ENCODE results near the gene SIGMAR1. TPM values are rescaled to one million over a fixed set of nuclear protein-coding genes. Genes with fewer than 3 reads are reported as not detected.

SIGMAR1 gene
- total and polyA plus RNA-seq, 2 of the 8 experiments (the other 6 are each of a cell fraction or from before 2014, with no cell fraction given): 84.2 to 134 TPM

DNA sequence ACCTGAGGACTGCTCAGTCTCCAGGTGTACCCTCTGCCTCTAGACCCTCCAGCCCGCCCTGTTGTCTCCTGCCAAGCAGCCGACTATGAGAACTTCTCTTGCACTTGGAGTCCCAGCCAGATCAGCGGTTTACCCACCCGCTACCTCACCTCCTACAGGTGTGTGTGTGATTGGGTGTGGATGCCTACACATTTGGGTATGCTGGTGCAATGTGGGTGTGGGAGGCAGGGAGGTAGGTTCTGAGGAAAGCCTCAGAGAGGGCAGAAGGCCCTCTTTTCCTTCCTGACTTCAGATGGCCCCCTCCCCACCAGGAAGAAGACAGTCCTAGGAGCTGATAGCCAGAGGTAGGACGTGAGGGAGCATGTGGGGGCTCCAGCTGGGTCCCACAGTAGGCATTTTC is 19.4 kb upstream of the SIGMAR1 start:
- H3K56ac ChIP-seq (replicated peaks; ENCODE audit: insufficient read length, low read depth, low read length): no peak overlapping the region
- 87% methylated on average over 5 of the region's 5 CpGs; no CpG with 5 or more reads in 1 of the 2 experiments for WGBS, 2 experiments (ENCODE audit: extremely low coverage in 1 of 2, insufficient coverage in 1 of 2, insufficient read length in 1 of 2, insufficient replicate concordance in 2 of 2, low coverage in 1 of 2, low lambda C conversion rate in 2 of 2, missing lambda C conversion rate in 1 of 2)
- no peaks in the 10 kb centered on the region for H3K79me2 ChIP-seq (ENCODE audit: control insufficient read depth in 1 of 2, insufficient read depth in 2 of 2, low read length in 2 of 2)
- ChIA-PET CTCF (ENCODE audit: partially characterized antibody) (interaction anchor here (1.0 to 15.2 kb wide), 4 partner anchors 8 to 278 kb away, joined by 3 to 277 read pairs (median 10); partner anchors contain the start of genes GALT and SIGMAR1), POLR2A (ENCODE audit: partially characterized antibody) (interaction anchor here (2.7 to 12.8 kb wide), 2 partner anchors 10 to 23 kb away, joined by 12 to 127 read pairs; partner anchors contain the start of genes ARID3C, GALT and SIGMAR1)
- H4K8ac ChIP-seq (ENCODE audit: extremely low read depth, insufficient read depth, low read length): no peak overlapping the region
- H3K18ac ChIP-seq (ENCODE audit: extremely low read depth, low read length): no peak overlapping the region
- no peak overlapping the region for H2BK20ac ChIP-seq (ENCODE audit: low read length)
- DNase-seq (ENCODE audit: low read depth in 1 of 2, low spot score in 2 of 2) (no peak), FAIRE-seq (no peak)
- H3K27me3 ChIP-seq (replicated peaks in 1 of 4; ENCODE audit: control insufficient read depth in 3 of 4, extremely low read depth in 1 of 4, insufficient read depth in 3 of 4, low read length in 3 of 4): no peaks in the 10 kb centered on the region; a peak in 1 of 7 replicates
- no peak overlapping the region for H2AFZ ChIP-seq (ENCODE audit: low read length)
- H4K91ac ChIP-seq (replicated peaks; ENCODE audit: insufficient read length, low read length): no peak overlapping the region
- H2AK5ac ChIP-seq (ENCODE audit: low read depth, low read length): no peak overlapping the region
- H3K4me3 ChIP-seq (ENCODE audit: extremely low read depth in 1 of 4, insufficient read depth in 2 of 4, low read depth in 3 of 4, low read length in 4 of 4): no peak overlapping the region
- no peak overlapping the region for H3K27ac ChIP-seq (ENCODE audit: low read depth, low read length)
- peaks cover 0 to 4% of the 10 kb centered on the region in 2 experiments for H4K20me1 ChIP-seq (replicated peaks in 1 of 2; ENCODE audit: control insufficient read depth in 1 of 2, insufficient read depth in 2 of 2, low read length in 2 of 2)
- H2BK120ac ChIP-seq (replicated peaks; ENCODE audit: low read depth, low read length): no peak overlapping the region
- H3K14ac ChIP-seq (ENCODE audit: insufficient read length): no peak overlapping the region
- H3K4me1 ChIP-seq (replicated peaks in 1 of 4; ENCODE audit: control insufficient read depth in 3 of 4, insufficient read depth in 4 of 4, low read length in 3 of 4): peaks cover 5 to 17% (median 10%) of the 10 kb centered on the region in 4 experiments; a peak in 6 of 7 replicates
- H4K5ac ChIP-seq (ENCODE audit: insufficient read length, low read depth, low read length): no peak overlapping the region
- H3K23ac ChIP-seq (ENCODE audit: insufficient read length): no peak overlapping the region
- no peak overlapping the region for H3K4ac ChIP-seq (replicated peaks; ENCODE audit: insufficient read length, low read depth, low read length)
- no peak overlapping the region for H2BK15ac ChIP-seq (ENCODE audit: low read length)
- no peak overlapping the region for H3K4me2 ChIP-seq (ENCODE audit: insufficient read depth in 1 of 2, low read depth in 2 of 2, low read length in 2 of 2)
- no peaks in the 10 kb centered on the region for H3K36me3 ChIP-seq (ENCODE audit: control insufficient read depth in 2 of 4, insufficient read depth in 4 of 4, low read length in 3 of 4)
- H3K9ac ChIP-seq (replicated peaks in 1 of 4; ENCODE audit: extremely low read depth in 1 of 4, low read depth in 3 of 4, low read length in 3 of 4): no peak overlapping the region
- H3K9me3 ChIP-seq (ENCODE audit: insufficient read depth in 2 of 2, low read depth in 1 of 2, low read length in 1 of 2): no peaks in the 10 kb centered on the region
- no peak overlapping the region for H2BK5ac ChIP-seq (ENCODE audit: low read depth, low read length)
- H3K79me1 ChIP-seq (ENCODE audit: low read depth, low read length): no peaks in the 10 kb centered on the region
- no peak overlapping the region for H2BK12ac ChIP-seq (ENCODE audit: low read depth, low read length)
- peaks cover 4% of the 10 kb centered on the region for H3K23me2 ChIP-seq (ENCODE audit: low read depth, low read length)
- TF ChIP-seq KDM4A (IDR thresholded peaks at IDR 0.05; ENCODE audit: low read depth, low read length, severe bottlenecking) (no peak), RAD21 (IDR thresholded peaks at IDR 0.05 in 1 of 2, conservative IDR thresholded peaks at IDR 0.05 in 1 of 2; ENCODE audit: low read depth in 2 of 2, low read length in 2 of 2) (no peak), CTBP2 (IDR thresholded peaks at IDR 0.05; ENCODE audit: borderline replicate concordance, insufficient read depth, insufficient read length, low read length) (no peak), GABPA (IDR thresholded peaks at IDR 0.05; ENCODE audit: borderline replicate concordance, insufficient read depth, low read length) (no peak), FOSL1 (IDR thresholded peaks at IDR 0.05; ENCODE audit: insufficient read depth, low read depth, low read length) (no peak), RNF2 (IDR thresholded peaks at IDR 0.05; ENCODE audit: borderline replicate concordance, low read depth, low read length, missing control alignments, poor library complexity, severe bottlenecking) (no peak), POU5F1 (IDR thresholded peaks at IDR 0.05; ENCODE audit: low read depth, low read length) (no peak), TAF1 (IDR thresholded peaks at IDR 0.05; ENCODE audit: low read depth, low read length) (no peak), CHD1 (IDR thresholded peaks at IDR 0.05; ENCODE audit: low read depth, low read length) (no peak), BCL11A (IDR thresholded peaks at IDR 0.05; ENCODE audit: low read depth in 2 of 2, low read length in 2 of 2) (no peak), ZNF274 (IDR thresholded peaks at IDR 0.05; ENCODE audit: borderline replicate concordance, extremely low read depth, low read length) (no peak)
- TF ChIP-seq, protein P1, sequence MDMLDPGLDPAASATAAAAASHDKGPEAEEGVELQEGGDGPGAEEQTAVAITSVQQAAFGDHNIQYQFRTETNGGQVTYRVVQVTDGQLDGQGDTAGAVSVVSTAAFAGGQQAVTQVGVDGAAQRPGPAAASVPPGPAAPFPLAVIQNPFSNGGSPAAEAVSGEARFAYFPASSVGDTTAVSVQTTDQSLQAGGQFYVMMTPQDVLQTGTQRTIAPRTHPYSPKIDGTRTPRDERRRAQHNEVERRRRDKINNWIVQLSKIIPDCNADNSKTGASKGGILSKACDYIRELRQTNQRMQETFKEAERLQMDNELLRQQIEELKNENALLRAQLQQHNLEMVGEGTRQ (IDR thresholded peaks at IDR 0.05; ENCODE audit: low read length): no peak
